Superior temporal gyrus (tissue), 1 donor: ENCODE measurements around the gene ZNF221.
"Not testable (repeated sequence)": the region's sequence is repeated elsewhere in the genome, so short reads cannot be mapped to it uniquely, and the experiment has no call there.

Experiments
- DNase-seq: peaks from one replicate; pipeline ENCODE4 v3.0.0-alpha.2; 2016; ENCODE audit errors: extremely low spot score

The ZNF221 gene

DNA sequence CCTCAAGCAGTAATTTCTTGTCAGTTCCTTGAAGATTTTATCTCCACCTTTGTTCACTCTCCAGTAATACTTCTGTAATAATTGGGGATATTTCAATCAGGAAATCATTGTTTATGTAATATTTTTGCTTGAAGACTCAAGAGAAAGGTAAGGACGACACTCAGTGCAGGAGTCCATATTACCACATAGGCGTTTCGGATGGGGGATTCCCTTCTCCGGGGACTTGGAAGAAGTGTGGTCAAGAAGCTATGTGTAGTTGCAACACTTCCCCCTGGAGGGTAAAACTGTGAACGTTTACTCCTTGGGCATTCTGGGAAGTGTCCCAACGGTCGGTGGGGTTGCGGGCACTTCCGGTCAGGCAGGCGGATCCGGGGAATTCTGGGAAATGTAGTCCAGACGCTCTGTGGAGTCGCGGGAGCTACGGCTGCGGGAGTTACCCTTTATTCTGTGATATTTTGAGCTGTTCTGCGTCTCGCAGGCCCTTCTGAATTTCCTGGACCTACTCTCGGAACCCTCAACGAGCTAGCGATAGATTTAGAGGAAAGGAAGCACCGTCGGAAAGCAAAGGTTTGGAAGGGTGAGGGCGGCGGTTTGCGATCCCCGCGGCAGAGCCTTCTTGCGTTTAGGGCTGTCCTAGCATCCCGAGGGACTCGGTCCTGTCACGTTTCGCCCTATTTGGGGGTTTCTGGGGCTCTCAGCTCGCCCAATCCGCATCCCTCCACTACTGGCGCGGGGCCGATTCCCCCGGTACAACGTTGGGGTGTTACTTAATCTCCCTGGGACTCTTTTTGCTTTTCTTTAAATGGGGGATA, at the start of gene ZNF221:
Gene ZNF221 (plus strand): TSS at position 395 of the 812 bp plus-strand sequence. CDS start 11,499 bp downstream, outside the sequence.
- peak; percentile 98 for DNase-seq

DNA sequence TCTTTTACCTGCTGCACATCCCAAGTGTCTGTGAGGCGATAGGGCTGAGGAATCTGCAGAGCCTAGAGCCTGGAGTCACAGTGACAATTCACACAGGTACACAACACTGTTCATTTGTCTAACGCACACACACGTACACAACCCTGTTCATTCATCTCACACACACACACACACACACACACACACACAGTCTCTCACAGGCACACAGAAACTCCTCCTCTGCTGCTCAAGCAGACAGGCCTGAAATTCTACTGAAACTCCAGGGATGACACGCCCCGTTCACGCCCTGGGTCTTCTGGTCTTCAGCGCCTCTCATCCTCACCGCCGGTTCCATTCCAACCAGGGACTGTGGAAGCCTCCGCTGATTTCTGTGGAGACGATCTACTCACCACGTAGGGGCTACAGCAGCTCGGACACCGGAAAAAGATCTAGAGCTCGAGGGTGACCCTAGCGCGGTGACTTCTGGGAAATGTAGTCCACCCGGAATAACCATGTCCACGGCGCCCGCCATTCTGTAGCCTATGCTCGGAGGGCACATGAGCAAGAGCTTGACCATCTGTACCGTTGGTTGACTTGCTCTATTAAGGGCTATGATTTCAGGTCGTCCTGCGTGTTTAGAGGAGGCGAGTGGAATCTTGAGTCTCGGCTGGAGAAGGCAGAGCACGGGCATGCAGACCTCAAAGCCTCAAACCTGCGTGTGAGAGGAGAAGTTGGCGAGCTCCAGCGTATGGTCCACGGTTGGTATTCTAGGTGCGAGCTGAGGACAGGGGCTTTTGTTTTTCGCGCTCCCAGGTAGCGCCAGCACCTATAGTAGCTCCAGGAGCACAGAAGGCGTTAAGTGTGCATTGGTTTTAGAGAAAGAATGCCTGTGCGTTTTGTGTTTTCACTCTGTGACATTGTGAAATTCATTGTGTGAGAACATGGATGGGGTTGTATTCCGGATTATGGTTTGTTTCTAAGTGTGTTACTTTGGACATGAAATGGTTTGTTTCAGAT, 49.3 kb upstream of the ZNF221 start:
- peak; percentile 93 for DNase-seq

DNA sequence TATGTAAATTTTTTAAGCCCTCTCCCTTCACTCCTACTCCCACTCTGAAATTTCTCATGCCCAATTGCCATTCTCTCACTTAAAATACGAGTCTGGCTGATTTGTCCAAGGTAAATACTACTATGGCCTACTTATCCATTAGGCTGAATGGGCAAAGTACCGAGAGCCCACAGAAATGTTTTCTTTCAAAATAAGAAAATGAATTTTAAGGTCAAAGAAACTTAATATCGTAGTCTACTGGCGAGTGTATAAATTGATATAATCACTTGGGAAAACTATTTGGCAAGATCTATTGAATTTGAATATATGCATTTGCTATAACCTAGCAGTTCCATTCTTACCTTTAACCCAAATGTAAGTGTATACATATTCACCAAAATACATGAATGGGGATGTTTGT, 48.6 kb upstream of the ZNF221 start:
- DNase-seq = no peak

- DNase-seq = no peak
Measured at GRCh38 chr19:43905897-43906296, 45.1 kb upstream of the ZNF221 start.

DNA sequence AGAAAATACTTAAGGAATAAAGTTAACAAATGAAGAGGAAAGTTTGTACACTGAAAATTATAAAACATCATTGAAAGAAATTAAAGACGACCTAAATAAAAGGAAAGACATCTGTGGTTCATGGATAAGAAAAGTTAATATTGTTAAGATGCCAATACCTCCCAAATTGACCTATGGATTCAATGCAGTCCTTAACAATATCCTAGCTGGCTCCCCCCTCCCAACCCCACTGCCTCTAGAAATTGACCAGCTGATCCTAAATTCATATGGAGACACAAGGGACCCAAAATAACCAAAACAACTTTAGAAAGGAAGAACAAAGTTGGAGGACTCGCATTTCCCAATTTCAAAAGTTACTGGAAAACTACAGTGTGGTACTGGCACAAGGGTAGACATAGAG, 44.3 kb upstream of the ZNF221 start:
- DNase-seq = no peak

GRCh38 chr19:43908659-43909058, 42.4 kb upstream of the ZNF221 start:
- no peak for DNase-seq

DNA sequence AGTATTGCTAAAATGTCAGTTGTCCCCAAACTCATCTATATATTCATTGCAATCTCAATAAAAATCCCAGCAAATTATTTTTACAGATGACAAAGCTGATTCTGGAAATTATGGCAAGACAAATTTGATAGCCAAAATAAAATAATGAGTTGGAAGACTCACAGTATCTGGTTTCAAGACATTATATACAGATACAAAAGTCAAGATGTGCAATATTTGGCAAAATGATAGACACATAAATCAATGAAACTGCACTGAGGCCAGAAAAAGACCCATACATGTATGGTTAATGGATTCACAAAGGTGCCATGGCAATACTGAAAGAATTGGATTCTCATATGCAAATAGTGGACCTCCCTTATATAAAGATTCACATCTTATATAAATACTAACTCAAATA, 40.1 kb upstream of the ZNF221 start:
- no peak for DNase-seq

- DNase-seq = no peak
Measured at GRCh38 chr19:43913383-43913782, 37.6 kb upstream of the ZNF221 start.

- no peak for DNase-seq
Measured at GRCh38 chr19:43914051-43914450, 37.0 kb upstream of the ZNF221 start.

DNA sequence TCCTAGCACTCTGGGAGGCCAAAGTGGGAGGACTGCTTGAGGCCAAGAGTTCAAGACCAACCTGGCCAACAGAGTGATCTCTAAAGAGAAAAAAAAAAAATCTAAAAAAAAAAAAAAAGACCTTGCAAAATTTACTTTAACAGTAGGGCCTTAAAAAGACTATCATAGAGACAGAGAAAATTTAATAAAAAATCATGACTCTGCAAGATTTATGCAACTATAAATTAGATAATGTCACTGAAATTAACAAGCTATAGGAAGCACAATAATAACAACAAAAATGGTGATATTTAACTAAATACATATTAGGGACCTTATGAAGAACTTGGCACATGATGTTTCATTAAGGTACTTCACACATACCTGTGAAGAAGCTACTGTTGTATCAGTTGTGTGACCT, 27.2 kb upstream of the ZNF221 start:
- no peak for DNase-seq

DNA sequence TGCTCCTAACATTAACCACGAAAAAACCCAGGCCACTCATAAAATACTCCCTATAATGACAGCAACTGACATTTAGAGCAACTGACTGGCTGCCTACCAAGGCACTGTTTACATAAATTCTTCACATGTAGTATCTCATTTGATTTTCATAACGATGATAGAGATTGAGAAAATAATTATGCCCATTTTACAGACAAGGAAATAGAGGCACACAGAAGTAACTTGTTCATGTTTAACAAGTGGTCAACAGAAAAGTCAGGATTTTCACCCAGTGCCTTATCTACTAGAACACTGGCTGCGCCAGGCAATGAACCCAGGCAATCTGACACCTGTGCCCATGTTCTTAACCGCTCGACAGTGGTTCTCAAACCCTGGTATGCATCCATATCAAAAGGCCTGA, 22.2 kb upstream of the ZNF221 start:
- no peak for DNase-seq

GRCh38 chr19:43934055-43934984, 16.7 kb upstream of the ZNF221 start:
- DNase-seq = no peak

DNA sequence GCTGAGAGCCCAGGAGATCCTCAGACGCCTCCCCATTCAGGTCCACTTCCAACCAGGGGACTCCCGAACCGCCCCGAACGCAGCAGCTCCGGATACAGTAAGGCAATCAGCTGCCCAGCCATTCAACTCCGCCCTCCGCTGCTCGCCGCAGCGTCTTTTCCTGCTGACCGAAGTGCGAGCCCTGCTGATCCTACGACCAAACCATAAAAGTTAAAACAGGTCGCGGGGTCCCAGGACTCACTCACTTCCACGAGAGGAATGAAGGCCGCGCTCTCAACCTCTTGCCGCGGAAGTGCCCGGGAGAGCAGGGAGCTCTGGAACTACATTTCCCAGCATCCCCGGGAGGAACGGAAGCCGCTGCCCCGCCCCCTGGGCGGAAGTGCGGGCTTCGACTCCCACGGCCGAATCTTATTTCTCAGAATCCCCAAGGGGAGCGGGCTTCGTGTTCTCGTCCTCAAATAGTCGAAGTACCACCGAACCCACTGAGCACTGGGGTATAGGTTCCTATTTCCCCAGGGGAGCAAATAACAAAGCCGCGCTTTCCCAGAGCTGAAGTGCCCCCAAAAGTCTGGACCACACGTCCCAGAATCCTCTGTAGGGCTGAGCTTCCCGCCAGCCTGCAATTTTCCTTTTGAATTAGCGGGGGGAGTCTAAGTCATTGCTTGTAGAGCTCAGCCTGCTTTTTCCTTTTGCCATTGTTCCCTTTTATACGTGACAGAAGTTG, 15.9 kb upstream of the ZNF221 start, which contains the start of gene ZNF45:
Gene ZNF45 (minus strand): TSS at position 298 of the 724 bp plus-strand sequence. CDS start 13,097 bp downstream, outside the sequence.
- peak; percentile 98 for DNase-seq

- DNase-seq = no peak
Measured at GRCh38 chr19:43936188-43936587, 14.8 kb upstream of the ZNF221 start.

GRCh38 chr19:43939557-43940260, 11.3 kb upstream of the ZNF221 start:
- no peak for DNase-seq

DNA sequence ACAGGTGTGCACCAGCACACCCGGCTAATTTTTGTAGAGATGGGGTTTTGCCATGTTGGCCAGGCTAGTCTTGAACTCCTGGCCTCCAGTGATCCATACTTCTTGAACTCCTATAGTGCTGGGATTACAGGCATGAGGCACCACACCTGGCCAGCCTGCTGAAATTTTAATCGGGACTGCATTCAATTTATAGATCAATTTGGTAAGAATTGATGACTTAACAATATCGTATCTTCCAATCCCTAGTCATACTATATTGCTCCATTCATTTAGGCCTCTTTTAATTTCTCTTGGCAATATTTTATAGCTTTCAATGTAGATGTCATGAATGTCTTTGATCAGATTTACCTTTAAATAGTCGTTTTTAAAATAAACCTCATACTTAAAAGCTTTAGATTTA, 10.3 kb upstream of the ZNF221 start:
- no peak for DNase-seq

DNA sequence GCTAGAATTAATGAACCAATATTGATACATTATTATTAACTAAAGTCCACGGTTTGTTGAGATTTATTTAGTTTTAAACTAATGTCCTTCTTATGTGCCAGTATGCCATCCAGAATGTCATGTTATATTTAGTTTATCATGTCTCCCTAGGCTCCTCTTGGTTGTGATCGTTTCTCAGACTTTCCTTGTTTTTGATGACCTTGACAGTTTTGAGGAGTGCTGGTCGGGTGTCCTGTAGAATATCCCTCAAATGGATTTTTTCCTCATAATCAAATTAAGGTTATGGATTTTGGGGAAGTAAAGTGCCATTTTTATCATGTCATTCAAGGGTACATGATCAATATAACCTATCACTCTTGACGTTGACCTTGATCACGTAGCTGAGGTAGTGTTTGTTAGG, 9.8 kb upstream of the ZNF221 start:
- DNase-seq = no peak

DNA sequence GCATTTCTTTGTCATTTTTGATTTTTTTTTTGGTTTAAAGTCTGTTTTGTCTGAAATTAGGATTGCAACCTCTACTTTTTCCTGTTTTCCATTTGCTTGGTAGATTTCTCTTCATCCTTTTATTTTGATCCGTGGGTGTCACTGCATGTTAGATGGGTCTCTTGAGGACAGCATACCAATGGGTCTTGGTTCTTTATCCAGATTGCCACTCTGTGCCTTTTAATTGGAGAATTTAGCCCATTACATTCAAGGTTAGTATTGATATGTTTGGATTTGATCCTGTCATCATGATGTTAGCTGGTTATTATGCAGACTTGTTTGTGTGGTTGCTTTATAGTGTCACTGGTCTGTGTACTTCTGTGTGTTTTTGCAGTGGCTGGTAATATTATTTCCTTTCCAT, 3.6 kb upstream of the ZNF221 start:
- DNase-seq = not testable (repeated sequence)

DNA sequence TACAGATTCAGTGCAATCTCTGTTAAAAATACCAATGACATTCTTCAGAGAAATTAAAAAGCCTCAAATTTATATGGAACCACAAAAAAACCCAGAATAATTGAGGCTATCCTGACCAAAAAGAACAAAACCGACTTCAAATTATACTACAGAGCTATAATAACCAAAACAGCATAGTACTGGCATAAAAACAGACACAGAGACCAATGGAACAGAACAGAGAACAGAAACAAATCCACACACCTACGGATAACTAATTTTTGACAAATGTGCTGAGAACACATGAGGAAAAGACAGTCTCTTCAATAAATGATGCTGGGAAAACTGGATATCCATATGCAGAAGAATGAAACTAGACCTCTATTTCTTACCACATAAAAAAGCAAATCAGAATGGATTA, 1.2 kb upstream of the ZNF221 start:
- DNase-seq = not testable (repeated sequence)

GRCh38 chr19:43956827-43957226, 5.8 kb downstream of the ZNF221 start:
- no peak for DNase-seq
